ENCODE measurements around the gene C6orf136.

The C6orf136 gene

DNA sequence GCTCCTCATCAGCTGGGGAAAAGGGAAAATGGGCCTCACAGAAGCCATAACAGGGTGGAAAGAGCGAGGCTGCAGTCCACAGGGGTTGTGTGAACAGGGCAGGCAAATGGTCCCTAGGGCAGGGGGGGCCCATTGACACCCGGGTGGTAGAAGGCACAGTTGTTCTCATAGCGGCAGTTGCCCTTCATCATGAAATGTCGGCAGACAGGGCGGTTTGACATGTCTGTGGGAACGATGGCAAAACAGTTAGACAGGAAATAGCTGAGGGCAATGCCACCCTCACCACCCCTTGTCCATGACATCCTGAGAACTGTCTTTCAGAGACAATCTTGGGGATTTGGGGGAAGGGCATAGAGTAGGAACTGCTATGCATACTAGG is 45.5 kb upstream of the C6orf136 start:
- TF ChIP-seq, protein P1, sequence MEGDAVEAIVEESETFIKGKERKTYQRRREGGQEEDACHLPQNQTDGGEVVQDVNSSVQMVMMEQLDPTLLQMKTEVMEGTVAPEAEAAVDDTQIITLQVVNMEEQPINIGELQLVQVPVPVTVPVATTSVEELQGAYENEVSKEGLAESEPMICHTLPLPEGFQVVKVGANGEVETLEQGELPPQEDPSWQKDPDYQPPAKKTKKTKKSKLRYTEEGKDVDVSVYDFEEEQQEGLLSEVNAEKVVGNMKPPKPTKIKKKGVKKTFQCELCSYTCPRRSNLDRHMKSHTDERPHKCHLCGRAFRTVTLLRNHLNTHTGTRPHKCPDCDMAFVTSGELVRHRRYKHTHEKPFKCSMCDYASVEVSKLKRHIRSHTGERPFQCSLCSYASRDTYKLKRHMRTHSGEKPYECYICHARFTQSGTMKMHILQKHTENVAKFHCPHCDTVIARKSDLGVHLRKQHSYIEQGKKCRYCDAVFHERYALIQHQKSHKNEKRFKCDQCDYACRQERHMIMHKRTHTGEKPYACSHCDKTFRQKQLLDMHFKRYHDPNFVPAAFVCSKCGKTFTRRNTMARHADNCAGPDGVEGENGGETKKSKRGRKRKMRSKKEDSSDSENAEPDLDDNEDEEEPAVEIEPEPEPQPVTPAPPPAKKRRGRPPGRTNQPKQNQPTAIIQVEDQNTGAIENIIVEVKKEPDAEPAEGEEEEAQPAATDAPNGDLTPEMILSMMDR (conservative IDR thresholded peaks at IDR 0.05; ENCODE audit: low read depth) = no peak
- CTCF ChIA-PET = interaction anchor here (1.4 kb wide), 1 partner anchor 12 kb away, joined by 4 read pairs; no protein-coding TSS in a partner anchor
- DNase-seq (ENCODE audit: low spot score) = no peak
- peak overlapping the region; percentile 58 for H3K27ac ChIP-seq
- POLR2A ChIA-PET (ENCODE audit: low non-redundant PET) = no interaction called here

DNA sequence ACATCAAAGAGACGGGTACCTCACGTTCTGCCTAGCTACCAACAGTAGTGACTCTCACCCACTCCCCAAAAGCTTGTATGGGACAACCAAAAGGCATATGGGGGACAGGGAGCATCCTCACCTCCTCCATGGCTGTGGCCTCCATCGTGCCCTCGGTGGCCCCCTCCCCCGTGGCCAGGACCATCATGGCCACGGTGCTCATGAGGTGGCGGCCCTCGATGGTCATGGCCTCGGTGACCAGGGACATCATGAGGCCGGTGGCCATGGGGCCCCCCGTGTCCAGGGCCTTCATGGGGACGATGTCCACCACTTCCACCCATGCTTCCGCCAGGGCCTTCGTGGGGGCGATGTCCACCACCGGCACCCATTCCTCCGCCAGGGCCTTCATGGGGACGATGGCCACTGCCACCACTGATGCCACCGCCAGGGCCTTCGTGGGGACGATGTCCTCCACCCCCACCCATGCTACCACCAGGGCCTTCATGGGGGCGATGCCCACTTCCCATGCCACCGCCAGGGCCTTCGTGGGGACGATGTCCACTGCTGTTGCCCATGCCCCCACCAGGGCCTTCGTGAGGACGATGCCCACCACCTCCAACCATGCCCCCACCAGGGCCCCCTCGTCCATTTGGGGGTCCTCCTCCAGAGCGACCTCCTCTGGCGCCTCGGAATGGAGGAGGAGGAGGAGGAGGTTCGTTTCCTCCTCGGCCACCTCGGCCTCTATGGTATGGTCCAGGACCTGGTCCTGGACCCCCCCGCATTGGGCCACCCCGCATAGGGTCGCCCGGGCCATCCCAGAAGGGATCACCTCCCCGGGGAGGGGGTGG is 44.9 kb upstream of the C6orf136 start:
- no peak for DNase-seq (ENCODE audit: low spot score)
- CTCF ChIA-PET = interaction anchor here (1.4 kb wide), 1 partner anchor 11 kb away, joined by 7 read pairs; no protein-coding TSS in a partner anchor
- POLR2A ChIA-PET (ENCODE audit: low non-redundant PET) = no interaction called here
- H3K27ac ChIP-seq = peak overlapping the region; percentile 58
- TF ChIP-seq, protein P1 (conservative IDR thresholded peaks at IDR 0.05; ENCODE audit: low read depth) = no peak

DNA sequence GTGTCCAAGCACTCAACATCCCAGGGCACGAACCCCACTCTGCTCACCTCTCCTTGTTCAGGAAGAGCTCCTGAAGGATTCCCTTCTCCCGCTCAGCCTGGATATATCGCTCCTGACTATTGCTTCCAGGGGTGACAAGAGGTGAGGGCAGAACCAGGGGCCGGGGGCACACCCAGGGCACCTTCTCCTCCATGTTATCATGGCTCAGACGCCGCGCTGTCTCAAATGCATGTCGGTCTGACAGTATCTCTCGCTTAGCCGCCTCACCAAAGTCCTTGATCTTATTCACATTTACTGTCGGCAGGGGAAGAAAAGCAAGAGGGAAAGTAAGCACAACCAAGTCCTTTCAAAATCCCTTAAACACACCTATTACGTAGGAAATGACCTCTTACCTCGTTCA is 43.0 kb upstream of the C6orf136 start:
- no peak overlapping the region for H3K27ac ChIP-seq
- ChIA-PET CTCF (no interaction called here), POLR2A (ENCODE audit: low non-redundant PET) (no interaction called here)
- DNase-seq (ENCODE audit: low spot score) = no peak
- TF ChIP-seq, protein P1 (conservative IDR thresholded peaks at IDR 0.05; ENCODE audit: low read depth) = no peak

DNA sequence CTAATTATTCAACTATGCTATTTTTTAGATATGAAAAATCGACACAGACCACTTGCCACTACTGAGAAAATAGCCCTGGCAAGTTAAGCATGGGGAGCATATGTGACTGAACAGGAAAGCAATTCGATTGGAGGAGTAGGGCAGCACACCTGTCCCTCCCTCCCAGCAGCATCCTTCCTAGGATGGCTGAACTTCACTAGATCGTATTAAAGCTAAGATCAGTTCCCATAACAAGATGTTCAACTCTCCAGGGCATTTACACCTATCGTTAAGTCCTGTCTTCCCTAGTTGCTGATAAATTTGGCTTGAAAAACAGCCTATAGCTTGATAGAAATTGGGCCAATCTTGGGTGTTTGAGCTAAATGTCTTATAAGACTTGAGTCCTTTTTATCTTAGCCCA is 36.9 kb upstream of the C6orf136 start:
- ChIA-PET CTCF (interaction anchor here (0.7 kb wide), 1 partner anchor 107 kb away, joined by 3 read pairs; the partner anchor contains the start of gene MDC1), POLR2A (ENCODE audit: low non-redundant PET) (no interaction called here)
- TF ChIP-seq, protein P1 (conservative IDR thresholded peaks at IDR 0.05; ENCODE audit: low read depth) = no peak
- no peak overlapping the region for H3K27ac ChIP-seq
- no peak for DNase-seq (ENCODE audit: low spot score)

DNA sequence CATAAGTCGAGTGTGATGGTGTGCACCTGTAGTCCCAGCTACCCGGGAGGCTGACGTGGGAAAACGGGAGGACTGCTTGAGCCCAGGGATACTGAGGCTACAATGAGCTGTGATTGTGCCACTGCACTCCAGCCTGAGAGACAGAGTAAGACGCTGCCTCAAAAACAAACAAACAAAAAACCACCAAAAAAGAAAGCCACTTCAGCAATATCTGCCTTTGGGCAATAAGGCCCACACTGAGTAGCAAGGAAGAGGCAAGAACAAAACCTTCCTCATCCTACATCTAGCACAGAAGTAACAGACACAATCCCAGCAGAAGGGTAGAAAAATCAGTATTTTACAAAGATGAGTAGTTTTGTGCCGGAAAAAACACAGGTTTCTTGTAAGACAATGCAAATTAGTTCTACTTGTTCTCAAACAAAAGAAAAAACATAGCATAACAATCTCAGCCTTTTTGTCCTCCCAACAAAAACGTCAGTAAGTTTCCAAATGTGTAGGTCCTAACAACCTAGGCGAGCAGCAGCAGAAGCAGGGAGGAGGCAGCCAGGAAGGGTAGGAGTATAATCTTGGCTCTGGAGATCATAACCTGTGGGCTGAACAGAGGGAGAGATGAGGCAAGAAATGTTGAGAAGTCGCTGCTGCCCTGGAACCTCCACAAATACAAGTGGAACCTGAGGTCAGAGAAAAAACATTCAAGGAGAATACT is 35.6 kb upstream of the C6orf136 start:
- ChIA-PET POLR2A (ENCODE audit: low non-redundant PET) (no interaction called here), CTCF (no interaction called here)
- no peak for DNase-seq (ENCODE audit: low spot score)
- no peak overlapping the region for H3K27ac ChIP-seq
- TF ChIP-seq, protein P1 (conservative IDR thresholded peaks at IDR 0.05; ENCODE audit: low read depth) = no peak

DNA sequence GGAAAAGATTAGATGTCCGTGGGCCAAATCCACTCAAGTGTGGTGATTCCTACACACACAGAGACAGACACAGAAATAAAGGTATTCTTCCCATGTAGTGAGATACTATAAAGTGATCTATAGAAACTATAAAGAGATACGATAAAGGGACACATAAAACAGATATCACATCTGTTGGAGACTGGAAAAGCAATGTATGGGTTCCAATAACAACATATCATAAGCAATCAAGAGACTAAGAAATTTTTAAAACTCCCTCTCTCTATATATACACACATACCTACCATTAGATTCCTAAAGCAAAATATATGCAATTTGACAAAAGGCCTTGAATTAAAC is 35.1 kb upstream of the C6orf136 start:
- ChIA-PET CTCF (interaction anchor here (1.1 kb wide), 1 partner anchor 119 kb away, joined by 3 read pairs; no protein-coding TSS in a partner anchor), POLR2A (ENCODE audit: low non-redundant PET) (no interaction called here)
- H3K27ac ChIP-seq = no peak overlapping the region
- DNase-seq (ENCODE audit: low spot score) = no peak
- TF ChIP-seq, protein P1 (conservative IDR thresholded peaks at IDR 0.05; ENCODE audit: low read depth) = no peak
